Transverse colon (tissue), 4 donors: Measurements from ENCODE around the gene ANXA5. TPM values are rescaled to one million over a fixed set of nuclear protein-coding genes. Genes with fewer than 3 reads are reported as not detected.

Experiments
- DNase-seq: peaks from one replicate; pipeline ENCODE4 v3.0.0-alpha.2; 2019
- H3K27ac ChIP-seq, 4 donors: fragments of 200-600 bp; sonication (generic); 2 replicates each; pipeline ENCODE4 v1.5.1; 2016 to 2018; ENCODE audit warnings: inconsistent platforms in 4 of 4
- H3K27me3 ChIP-seq: fragments of 200-600 bp; sonication (generic); 2 replicates; pipeline ENCODE4 v1.5.1; 2017; ENCODE audit warnings: inconsistent platforms
- H3K36me3 ChIP-seq, 4 donors: fragments of 200-600 bp; sonication (generic); 2 replicates each; pipeline ENCODE4 v1.5.1; 2017 to 2019; ENCODE audit warnings: inconsistent platforms in 4 of 4
- H3K4me1 ChIP-seq, 4 donors: fragments of 200-600 bp; sonication (generic); 2 replicates each; pipeline ENCODE4 v1.5.1; 2017 to 2020; ENCODE audit warnings: inconsistent platforms in 4 of 4
- H3K4me3 ChIP-seq, 4 donors: fragments of 200-600 bp; sonication (generic); 1 replicate in 1 of 4; 2 replicates in 3 of 4; pipeline versions ENCODE4 v1.5.1 to v1.6.1; 2017 to 2019; ENCODE audit warnings: inconsistent platforms in 4 of 4
- H3K9me3 ChIP-seq, 2 donors: fragments of 200-600 bp; sonication (generic); 2 replicates each; pipeline ENCODE4 v1.5.1; 2017 to 2019; ENCODE audit warnings: inconsistent platforms in 2 of 2
- EP300 ChIP-seq: sonication (generic); formaldehyde crosslinking; IDR thresholded peaks from one replicate; pipeline ENCODE4 v1.6.1; 2017; ENCODE audit warnings: antibody characterized with exemption, low read depth
- POLR2A ChIP-seq: fragments of 450-650 bp; IDR thresholded peaks from one replicate; pipeline ENCODE4 v1.6.1; 2016; ENCODE audit warnings: antibody characterized with exemption, mild to moderate bottlenecking, moderate library complexity
- POLR2AphosphoS5 ChIP-seq, 3 donors: sonication (generic); formaldehyde crosslinking; IDR thresholded peaks; one replicate each; pipeline ENCODE4 v1.6.1; 2016; ENCODE audit warnings: antibody characterized with exemption in 3 of 3
- WGBS, 2 donors: methylation state at CpG; one replicate each; pipeline ENCODE4 v1.1.5; 2018; ENCODE audit warnings: low coverage in 1 of 2; 5-methylcytosine and 5-hydroxymethylcytosine counted together
- in situ Hi-C, 4 donors: fragments of 200-750 bp; cut with MboI; loops; one replicate each; pipeline versions ENCODE4 v1.15.0 to v1.15.1; 2017; ENCODE audit warnings: low sequenced_read_pairs in 3 of 4, low pct_ligation_motif_present in 1 of 4, low pct_unique_long_range_greater_than_20kb in 1 of 4
- intact Hi-C: fragments of 100-400 bp; cut with DNase I; formaldehyde crosslinking; loops from one replicate; pipeline ENCODE4 v1.15.1; 2023; ENCODE audit warnings: low total_unique reads
- total RNA-seq, 4 donors: library from RNA; depleted of rRNA; stranded (reverse); fragments of >200 nt; gene quantifications; one replicate each; pipeline ENCODE4 v1.1.0, GENCODE V29; 2016
- TF ChIP-seq, protein P1 (sequence below), 5 experiments: fragments of 200-600 bp in 3 of 5; fragments of 450-650 bp in 2 of 5; sonication (generic) in 3 of 5; IDR thresholded peaks; 1 replicate in 2 of 5; 2 replicates in 3 of 5; pipeline ENCODE4 v1.5.1; 2016 to 2017; ENCODE audit warnings: antibody characterized with exemption in 5 of 5, inconsistent platforms in 3 of 5, mild to moderate bottlenecking in 2 of 5, moderate library complexity in 1 of 5

Gene ANXA5
- total RNA-seq, 4 donors from 2014 or later = 62.7 to 196 (median 135) TPM

DNA sequence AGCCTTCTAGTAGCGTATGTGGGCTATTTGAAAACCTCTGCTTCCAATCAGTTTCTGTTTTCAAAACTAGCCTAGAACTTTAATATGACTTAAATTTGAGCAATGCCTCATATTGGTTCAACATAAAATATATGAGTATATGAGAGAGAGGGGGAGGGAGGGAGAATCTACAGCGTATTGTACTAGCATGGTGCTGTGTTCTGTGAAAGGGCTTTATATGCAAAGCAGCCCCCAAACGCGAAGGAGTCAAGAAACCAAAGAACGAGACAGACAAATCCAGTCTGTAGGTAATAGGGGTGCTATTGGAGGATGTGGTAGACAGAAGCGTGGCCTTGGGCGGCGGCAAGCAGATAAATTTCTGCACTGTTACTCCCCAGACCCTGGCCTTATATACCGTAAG, 784 bp upstream of the ANXA5 start:
- peaks cover 5 to 38% (median 14%) of the 10 kb centered on the region in 4 donors for H3K4me1 ChIP-seq

DNA sequence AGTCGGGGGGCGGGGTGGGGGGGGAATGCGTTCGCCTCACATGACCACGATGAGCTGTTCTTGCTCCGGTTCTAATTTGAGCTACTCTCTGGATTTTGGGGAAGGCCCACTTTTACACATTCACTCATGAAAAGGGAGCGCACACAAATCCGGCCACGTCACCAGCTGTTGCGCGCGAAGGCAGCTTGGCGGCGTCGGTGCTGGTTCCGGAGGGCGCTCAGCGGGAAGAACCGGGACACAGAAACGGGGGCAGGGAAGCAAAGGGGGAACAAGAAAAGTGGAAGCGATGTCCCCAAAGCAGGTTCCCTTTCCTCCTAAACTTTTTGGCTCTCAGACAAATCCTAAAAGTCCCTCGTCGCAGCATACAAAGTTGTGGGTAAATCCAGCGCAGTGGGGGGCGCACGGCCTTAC, 605 bp downstream of the ANXA5 start:
- Histone ChIP-seq H3K36me3 (no peaks in the 10 kb centered on the region), H3K4me3 (peak overlapping the region; percentile 56 to 99 (median 94)), H3K4me1 (peaks cover 8 to 52% (median 21%) of the 10 kb centered on the region in 4 donors), H3K27ac (peak overlapping the region; percentile 89 to 99 (median 98)), H3K27me3 (no peaks in the 10 kb centered on the region), H3K9me3 (no peaks in the 10 kb centered on the region)
- TF ChIP-seq POLR2A (no peak), POLR2AphosphoS5 (IDR thresholded peaks at IDR 0.05) (peak in 2 of 3 donors; percentile 43 to 67)
- TF ChIP-seq, protein P1, sequence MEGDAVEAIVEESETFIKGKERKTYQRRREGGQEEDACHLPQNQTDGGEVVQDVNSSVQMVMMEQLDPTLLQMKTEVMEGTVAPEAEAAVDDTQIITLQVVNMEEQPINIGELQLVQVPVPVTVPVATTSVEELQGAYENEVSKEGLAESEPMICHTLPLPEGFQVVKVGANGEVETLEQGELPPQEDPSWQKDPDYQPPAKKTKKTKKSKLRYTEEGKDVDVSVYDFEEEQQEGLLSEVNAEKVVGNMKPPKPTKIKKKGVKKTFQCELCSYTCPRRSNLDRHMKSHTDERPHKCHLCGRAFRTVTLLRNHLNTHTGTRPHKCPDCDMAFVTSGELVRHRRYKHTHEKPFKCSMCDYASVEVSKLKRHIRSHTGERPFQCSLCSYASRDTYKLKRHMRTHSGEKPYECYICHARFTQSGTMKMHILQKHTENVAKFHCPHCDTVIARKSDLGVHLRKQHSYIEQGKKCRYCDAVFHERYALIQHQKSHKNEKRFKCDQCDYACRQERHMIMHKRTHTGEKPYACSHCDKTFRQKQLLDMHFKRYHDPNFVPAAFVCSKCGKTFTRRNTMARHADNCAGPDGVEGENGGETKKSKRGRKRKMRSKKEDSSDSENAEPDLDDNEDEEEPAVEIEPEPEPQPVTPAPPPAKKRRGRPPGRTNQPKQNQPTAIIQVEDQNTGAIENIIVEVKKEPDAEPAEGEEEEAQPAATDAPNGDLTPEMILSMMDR (IDR thresholded peaks at IDR 0.05) = peak in 3 of 5 experiments; percentile 12 to 35 (median 15)
- in situ Hi-C loops = no loop called here
- DNase-seq = peak; percentile 76
- WGBS, 2 donors = 0 to 1% methylated on average over 7 to 26 of the region's 26 CpGs
- intact Hi-C loops = no loop called here

More for the DNA sequence above, 784 bp upstream of the ANXA5 start:
- in situ Hi-C loops = no loop called here
- H3K27me3 ChIP-seq = no peaks in the 10 kb centered on the region
- no peaks in the 10 kb centered on the region for H3K36me3 ChIP-seq
- intact Hi-C loops = no loop called here
- no peaks in the 10 kb centered on the region for H3K9me3 ChIP-seq
- no peak for DNase-seq
- 47 to 58% methylated on average over 7 to 9 of the region's 9 CpGs for WGBS, 2 donors
- H3K27ac ChIP-seq = peak overlapping the region; percentile 89 to 99 (median 98)
- TF ChIP-seq POLR2A (no peak), EP300 (no peak), POLR2AphosphoS5 (IDR thresholded peaks at IDR 0.05) (no peak)
- TF ChIP-seq, protein P1 (IDR thresholded peaks at IDR 0.05) = no peak
- peak overlapping the region; percentile 31 to 99 (median 73) for H3K4me3 ChIP-seq

GRCh38 chr4:121693886-121694285, 2.9 kb downstream of the ANXA5 start:
- intact Hi-C loops (no loop called here), in situ Hi-C loops (no loop called here)
- WGBS, 2 donors = 74% methylated on average over 2 to 4 of the region's 4 CpGs
- no peaks in the 10 kb centered on the region for H3K36me3 ChIP-seq
- peak overlapping the region in 1 of 4 donors; percentile 15 for H3K27ac ChIP-seq
- TF ChIP-seq POLR2AphosphoS5 (IDR thresholded peaks at IDR 0.05) (no peak), POLR2A (no peak), EP300 (no peak)
- TF ChIP-seq, protein P1 (IDR thresholded peaks at IDR 0.05) = no peak
- H3K27me3 ChIP-seq = no peaks in the 10 kb centered on the region
- no peak for DNase-seq
- no peak overlapping the region for H3K4me3 ChIP-seq
- no peaks in the 10 kb centered on the region for H3K9me3 ChIP-seq
- H3K4me1 ChIP-seq = peaks cover 8 to 74% (median 37%) of the 10 kb centered on the region in 4 donors

DNA sequence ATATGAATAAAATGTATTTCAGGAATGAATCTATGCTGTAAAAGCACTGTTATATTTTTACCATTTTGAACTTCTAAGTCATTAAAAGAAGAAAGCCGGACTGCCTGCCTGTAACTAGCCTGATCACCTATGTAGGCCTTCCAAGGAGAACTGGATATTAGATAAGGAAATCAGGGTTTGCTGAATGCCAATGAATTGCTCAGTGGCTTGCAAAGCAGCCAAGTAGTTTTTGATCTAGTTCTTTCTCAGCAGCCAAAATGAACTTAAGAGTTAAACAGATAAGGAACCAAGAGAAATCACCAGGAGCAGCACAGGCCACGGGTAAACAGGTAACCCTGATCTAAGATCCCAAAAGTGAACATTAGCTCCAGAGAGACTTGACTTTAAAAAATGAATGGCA, 3.3 kb downstream of the ANXA5 start:
- Histone ChIP-seq H3K36me3 (no peaks in the 10 kb centered on the region), H3K4me3 (no peak overlapping the region), H3K9me3 (no peaks in the 10 kb centered on the region), H3K27ac (peak overlapping the region in 1 of 4 donors; percentile 15), H3K27me3 (no peaks in the 10 kb centered on the region), H3K4me1 (peaks cover 8 to 78% (median 37%) of the 10 kb centered on the region in 4 donors)
- DNase-seq = no peak
- intact Hi-C loops (no loop called here), in situ Hi-C loops (no loop called here)
- TF ChIP-seq EP300 (no peak), POLR2AphosphoS5 (IDR thresholded peaks at IDR 0.05) (no peak), POLR2A (no peak)
- TF ChIP-seq, protein P1 (IDR thresholded peaks at IDR 0.05) = no peak
- WGBS, 2 donors = 68 to 81% methylated on average over 2 of the region's 2 CpGs
